ENCODE data around the gene CLEC20A. TPM values are rescaled to one million over a fixed set of nuclear protein-coding genes. Genes with fewer than 3 reads are reported as not detected.
A peak's percentile ranks its signal among the peaks of the same experiment; 100 is the strongest.

Gene CLEC20A
- total and polyA plus RNA-seq, 2 experiments from 2014 or later = not detected

DNA sequence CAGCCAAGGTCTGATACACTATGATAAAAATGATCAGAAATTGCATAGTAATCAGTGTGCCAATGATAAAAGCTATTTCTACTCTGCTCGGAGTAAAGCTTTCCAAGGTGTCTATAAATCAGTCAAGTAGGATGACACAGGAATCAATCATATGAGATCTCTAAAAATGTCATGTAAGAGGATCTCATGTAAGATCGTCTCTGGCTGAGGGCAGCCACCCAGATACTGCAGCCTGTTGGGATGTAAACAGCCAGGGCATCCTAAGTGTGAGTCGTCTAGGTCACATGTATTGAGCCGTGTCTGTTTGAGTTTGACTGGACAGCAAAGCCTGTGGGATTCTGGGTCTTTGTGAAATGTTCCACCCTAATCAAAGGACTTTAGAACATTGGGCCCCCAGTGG lies 13.4 kb upstream of the CLEC20A start:
- Histone ChIP-seq H3K79me2 (no peaks in the 10 kb centered on the region), H2AFZ (no peak overlapping the region), H3K9me3 (ENCODE audit: low read depth) (no peaks in the 10 kb centered on the region), H3K4me1 (ENCODE audit: insufficient read depth) (no peaks in the 10 kb centered on the region), H3K9me2 (replicated peaks; ENCODE audit: insufficient read depth) (no peaks in the 10 kb centered on the region), H4K20me1 (ENCODE audit: insufficient read depth, poor library complexity, severe bottlenecking) (no peaks in the 10 kb centered on the region), H3K36me3 (replicated peaks; ENCODE audit: insufficient read depth, low read depth) (no peaks in the 10 kb centered on the region), H3K27ac (no peak overlapping the region), H3K27me3 (no peaks in the 10 kb centered on the region), H3K4me2 (no peak overlapping the region), H3K4me3 (no peak overlapping the region)
- TF ChIP-seq EZH2 (IDR thresholded peaks at IDR 0.05; ENCODE audit: borderline replicate concordance) = no peak
- TF ChIP-seq, protein P1, sequence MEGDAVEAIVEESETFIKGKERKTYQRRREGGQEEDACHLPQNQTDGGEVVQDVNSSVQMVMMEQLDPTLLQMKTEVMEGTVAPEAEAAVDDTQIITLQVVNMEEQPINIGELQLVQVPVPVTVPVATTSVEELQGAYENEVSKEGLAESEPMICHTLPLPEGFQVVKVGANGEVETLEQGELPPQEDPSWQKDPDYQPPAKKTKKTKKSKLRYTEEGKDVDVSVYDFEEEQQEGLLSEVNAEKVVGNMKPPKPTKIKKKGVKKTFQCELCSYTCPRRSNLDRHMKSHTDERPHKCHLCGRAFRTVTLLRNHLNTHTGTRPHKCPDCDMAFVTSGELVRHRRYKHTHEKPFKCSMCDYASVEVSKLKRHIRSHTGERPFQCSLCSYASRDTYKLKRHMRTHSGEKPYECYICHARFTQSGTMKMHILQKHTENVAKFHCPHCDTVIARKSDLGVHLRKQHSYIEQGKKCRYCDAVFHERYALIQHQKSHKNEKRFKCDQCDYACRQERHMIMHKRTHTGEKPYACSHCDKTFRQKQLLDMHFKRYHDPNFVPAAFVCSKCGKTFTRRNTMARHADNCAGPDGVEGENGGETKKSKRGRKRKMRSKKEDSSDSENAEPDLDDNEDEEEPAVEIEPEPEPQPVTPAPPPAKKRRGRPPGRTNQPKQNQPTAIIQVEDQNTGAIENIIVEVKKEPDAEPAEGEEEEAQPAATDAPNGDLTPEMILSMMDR (IDR thresholded peaks at IDR 0.05; ENCODE audit: poor library complexity) = no peak
- TF ChIP-seq EZH2phosphoT487 (IDR thresholded peaks at IDR 0.05; ENCODE audit: low read depth, severe bottlenecking, unreplicated experiment) = no peak
- WGBS (ENCODE audit: low lambda C conversion rate, missing lambda C conversion rate) = 78% methylated on average over 4 of the region's 4 CpGs
- DNase-seq (ENCODE audit: low spot score) = no peak

DNA sequence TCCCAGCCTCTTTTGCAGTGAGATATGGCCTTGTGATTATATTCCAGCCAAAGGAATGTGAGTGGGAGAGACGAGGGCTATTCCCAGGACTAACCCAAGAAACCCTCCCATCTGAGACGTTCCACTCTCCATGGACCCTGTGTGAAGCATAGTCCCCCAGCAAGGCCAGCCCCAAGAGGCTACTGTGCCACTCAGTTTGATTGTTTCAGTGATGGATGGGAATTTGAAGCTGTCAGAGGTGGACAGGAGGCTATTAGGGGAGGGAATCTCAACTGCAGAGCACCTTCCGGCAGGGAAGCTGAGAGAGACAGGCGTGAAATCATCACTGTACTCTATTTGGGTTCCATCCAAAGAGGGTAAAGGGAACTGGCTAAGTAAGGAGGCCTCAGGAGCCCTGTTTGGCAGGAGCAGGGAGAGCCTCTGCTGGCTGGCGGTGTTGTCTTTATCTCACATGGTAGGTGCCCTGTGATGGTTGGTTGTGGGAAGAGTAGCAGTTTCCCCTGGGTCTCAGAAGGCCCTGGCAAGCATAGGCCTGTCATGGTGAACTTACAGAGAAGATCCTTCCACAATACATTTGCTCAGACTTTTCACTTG lies 12.7 kb upstream of the CLEC20A start:
- no peak overlapping the region for H3K4me3 ChIP-seq
- TF ChIP-seq EZH2 (IDR thresholded peaks at IDR 0.05; ENCODE audit: borderline replicate concordance) (no peak), EZH2phosphoT487 (IDR thresholded peaks at IDR 0.05; ENCODE audit: low read depth, severe bottlenecking, unreplicated experiment) (no peak)
- TF ChIP-seq, protein P1 (IDR thresholded peaks at IDR 0.05; ENCODE audit: poor library complexity) = no peak
- DNase-seq (ENCODE audit: low spot score) = no peak
- H3K79me2 ChIP-seq = no peaks in the 10 kb centered on the region
- H3K27ac ChIP-seq = no peak overlapping the region
- no peaks in the 10 kb centered on the region for H3K27me3 ChIP-seq
- no peaks in the 10 kb centered on the region for H3K36me3 ChIP-seq (replicated peaks; ENCODE audit: insufficient read depth, low read depth)
- H3K4me1 ChIP-seq (ENCODE audit: insufficient read depth) = no peaks in the 10 kb centered on the region
- no peaks in the 10 kb centered on the region for H3K9me3 ChIP-seq (ENCODE audit: low read depth)
- 89% methylated on average over 5 of the region's 5 CpGs for WGBS (ENCODE audit: low lambda C conversion rate, missing lambda C conversion rate)
- H4K20me1 ChIP-seq (ENCODE audit: insufficient read depth, poor library complexity, severe bottlenecking) = no peaks in the 10 kb centered on the region
- H3K4me2 ChIP-seq = no peak overlapping the region
- H2AFZ ChIP-seq = no peak overlapping the region
- H3K9me2 ChIP-seq (replicated peaks; ENCODE audit: insufficient read depth) = no peaks in the 10 kb centered on the region

DNA sequence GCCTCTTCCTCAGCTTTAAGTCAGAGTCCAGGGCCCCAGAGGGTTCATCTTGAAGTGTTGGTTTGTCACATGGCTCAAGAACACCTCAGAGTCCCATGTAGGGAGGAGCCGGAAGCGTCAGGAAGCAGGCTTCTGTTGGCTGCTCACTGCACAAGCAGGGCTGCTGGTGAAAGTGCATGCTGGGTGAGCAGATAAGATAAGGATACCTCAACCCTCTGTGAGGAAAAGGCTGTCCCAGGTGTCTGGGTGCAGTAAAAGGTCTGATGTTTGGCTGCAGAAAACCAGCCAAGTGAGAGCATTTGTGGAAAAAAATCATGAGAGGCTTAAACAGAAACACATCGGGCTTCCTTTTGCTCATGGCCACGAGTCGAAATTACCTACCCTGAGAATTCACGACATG lies 9.9 kb upstream of the CLEC20A start:
- no peak for TF ChIP-seq EZH2 (IDR thresholded peaks at IDR 0.05; ENCODE audit: borderline replicate concordance)
- no peak for TF ChIP-seq EZH2phosphoT487 (IDR thresholded peaks at IDR 0.05; ENCODE audit: low read depth, severe bottlenecking, unreplicated experiment)
- TF ChIP-seq, protein P1 (IDR thresholded peaks at IDR 0.05; ENCODE audit: poor library complexity) = no peak

More for the DNA sequence above, 9.9 kb upstream of the CLEC20A start:
- Histone ChIP-seq H3K9me2 (replicated peaks; ENCODE audit: insufficient read depth) (no peaks in the 10 kb centered on the region), H3K27ac (no peak overlapping the region), H3K79me2 (no peaks in the 10 kb centered on the region), H4K20me1 (ENCODE audit: insufficient read depth, poor library complexity, severe bottlenecking) (no peaks in the 10 kb centered on the region), H3K4me2 (no peak overlapping the region), H3K9me3 (ENCODE audit: low read depth) (no peaks in the 10 kb centered on the region), H3K4me3 (no peak overlapping the region), H3K27me3 (no peaks in the 10 kb centered on the region), H3K36me3 (replicated peaks; ENCODE audit: insufficient read depth, low read depth) (no peaks in the 10 kb centered on the region), H2AFZ (no peak overlapping the region), H3K4me1 (ENCODE audit: insufficient read depth) (no peaks in the 10 kb centered on the region)
- WGBS (ENCODE audit: low lambda C conversion rate, missing lambda C conversion rate) = 67% methylated on average over 6 of the region's 6 CpGs
- DNase-seq (ENCODE audit: low spot score) = peak; percentile 81

Measured in hepatocyte (in vitro differentiated cells).